H1 (cell line): ENCODE data around the gene ZBTB43. TPM values are rescaled to one million over a fixed set of nuclear protein-coding genes. Genes with fewer than 3 reads are reported as not detected.

Experiments used
- CTCF ChIA-PET: fragments of 300-600 bp; sonication (Branson Sonifier 250); formaldehyde crosslinking; loops from one replicate; lab custom pipeline; 2021; ENCODE audit not compliant: partially characterized antibody; lab: Charles Lee
- POLR2A ChIA-PET: fragments of 300-600 bp; sonication (Branson Sonifier 250); formaldehyde crosslinking; loops from one replicate; lab custom pipeline; 2021; ENCODE audit warnings: inconsistent platforms; ENCODE audit not compliant: partially characterized antibody; lab: Charles Lee
- DNase-seq, 2 experiments: peaks; one replicate each; pipeline versions ENCODE4 v3.0.0 to v3.0.0-alpha.2; 2010 to 2022; ENCODE audit warnings: low spot score in 2 of 2, low read depth in 1 of 2, mixed read lengths in 1 of 2
- FAIRE-seq: peaks from 2 replicates; lab custom pipeline; 2011; peaks lifted over from hg19 to GRCh38; lab: Jason Lieb, UNC
- H2AFZ ChIP-seq: 2 replicates; pipeline ENCODE4 v1.8.1; 2012; ENCODE audit warnings: low read length, inconsistent platforms
- H2AK5ac ChIP-seq: 2 replicates; pipeline ENCODE4 v1.6.1; 2013; ENCODE audit warnings: low read depth, low read length
- H2BK120ac ChIP-seq: replicated peaks from 2 replicates; pipeline ENCODE3; 2013; ENCODE audit warnings: low read depth, low read length, inconsistent platforms
- H2BK12ac ChIP-seq: 2 replicates; pipeline ENCODE4 v1.6.1; 2013; ENCODE audit warnings: low read depth, low read length
- H2BK15ac ChIP-seq: 2 replicates; pipeline ENCODE4 v1.6.1; 2013; ENCODE audit warnings: low read length
- H2BK20ac ChIP-seq: 2 replicates; pipeline ENCODE4 v1.6.1; 2013; ENCODE audit warnings: low read length
- H2BK5ac ChIP-seq: 2 replicates; pipeline ENCODE4 v1.6.1; 2013; ENCODE audit warnings: low read depth, low read length
- H3K14ac ChIP-seq: 2 replicates; pipeline ENCODE4 v1.6.1; 2013; ENCODE audit warnings: inconsistent platforms; ENCODE audit not compliant: insufficient read length
- H3K18ac ChIP-seq: 2 replicates; pipeline ENCODE4 v1.6.1; 2013; ENCODE audit warnings: low read length; ENCODE audit errors: extremely low read depth
- H3K23ac ChIP-seq: 2 replicates; pipeline ENCODE4 v1.6.1; 2013; ENCODE audit warnings: inconsistent platforms; ENCODE audit not compliant: insufficient read length
- H3K23me2 ChIP-seq: 2 replicates; pipeline ENCODE4 v1.6.1; 2013; ENCODE audit warnings: low read depth, low read length
- H3K27ac ChIP-seq: 2 replicates; pipeline ENCODE4 v1.6.1; 2011; ENCODE audit warnings: low read depth, low read length, inconsistent platforms
- H3K27me3 ChIP-seq, 4 experiments: replicated peaks in 1 of 4; 1 replicate in 1 of 4; 2 replicates in 3 of 4; pipeline versions ENCODE4 v1.6.1 to v1.8.1; 2011 to 2013; ENCODE audit warnings: low read length in 3 of 4, mild to moderate bottlenecking in 3 of 4, inconsistent platforms in 2 of 4, mixed read lengths in 2 of 4, moderate library complexity in 1 of 4; ENCODE audit not compliant: control insufficient read depth in 3 of 4, insufficient read depth in 3 of 4; ENCODE audit errors: extremely low read depth in 1 of 4
- H3K36me3 ChIP-seq, 4 experiments: 2 replicates each; pipeline versions ENCODE4 v1.6.1 to v1.8.1; 2011 to 2013; ENCODE audit warnings: mild to moderate bottlenecking in 4 of 4, low read length in 3 of 4, moderate library complexity in 2 of 4, control low read depth in 1 of 4, inconsistent platforms in 1 of 4; ENCODE audit not compliant: insufficient read depth in 4 of 4, control insufficient read depth in 2 of 4
- H3K4ac ChIP-seq: replicated peaks from 2 replicates; pipeline ENCODE3; 2013; ENCODE audit warnings: low read length, low read depth, mixed read lengths, inconsistent platforms; ENCODE audit not compliant: insufficient read length
- H3K4me1 ChIP-seq, 4 experiments: replicated peaks in 1 of 4; 1 replicate in 1 of 4; 2 replicates in 3 of 4; pipeline versions ENCODE4 v1.6.1 to v1.8.1; 2011 to 2013; ENCODE audit warnings: low read length in 3 of 4, inconsistent platforms in 2 of 4, mixed read lengths in 1 of 4; ENCODE audit not compliant: insufficient read depth in 4 of 4, control insufficient read depth in 3 of 4
- H3K4me2 ChIP-seq, 2 experiments: 2 replicates each; pipeline versions ENCODE4 v1.6.1 to v1.8.1; 2011 to 2013; ENCODE audit warnings: low read depth in 2 of 2, low read length in 2 of 2, control low read depth in 1 of 2, inconsistent platforms in 1 of 2, mild to moderate bottlenecking in 1 of 2; ENCODE audit not compliant: insufficient read depth in 1 of 2
- H3K4me3 ChIP-seq, 4 experiments: fragments of 200-600, 300-600 bp in 1 of 4; sonication (generic), shearing (Covaris generic), sonication (Bioruptor Twin) in 1 of 4; 2 replicates each; pipeline versions ENCODE4 v1.5.1 to v1.8.1; 2011 to 2016; ENCODE audit warnings: low read length in 4 of 4, low read depth in 3 of 4, control low read depth in 2 of 4, inconsistent platforms in 2 of 4, mild to moderate bottlenecking in 2 of 4, mixed read lengths in 1 of 4, moderate library complexity in 1 of 4; ENCODE audit not compliant: insufficient read depth in 2 of 4; ENCODE audit errors: extremely low read depth in 1 of 4
- H3K56ac ChIP-seq: replicated peaks from 2 replicates; pipeline ENCODE3; 2013; ENCODE audit warnings: low read depth, mild to moderate bottlenecking, mixed read lengths, low read length, inconsistent platforms; ENCODE audit not compliant: insufficient read length
- H3K79me1 ChIP-seq: 2 replicates; pipeline ENCODE4 v1.6.1; 2013; ENCODE audit warnings: low read depth, low read length, control low read depth
- H3K79me2 ChIP-seq, 2 experiments: 2 replicates each; pipeline versions ENCODE4 v1.6.1 to v1.8.1; 2012 to 2013; ENCODE audit warnings: low read length in 2 of 2, mild to moderate bottlenecking in 2 of 2, inconsistent platforms in 1 of 2; ENCODE audit not compliant: insufficient read depth in 2 of 2, control insufficient read depth in 1 of 2
- H3K9ac ChIP-seq, 4 experiments: replicated peaks in 1 of 4; 1 replicate in 1 of 4; 2 replicates in 3 of 4; pipeline versions ENCODE4 v1.6.1 to v1.8.1; 2011 to 2013; ENCODE audit warnings: low read depth in 3 of 4, low read length in 3 of 4, control low read depth in 2 of 4, mild to moderate bottlenecking in 2 of 4, moderate library complexity in 2 of 4, inconsistent platforms in 1 of 4; ENCODE audit errors: extremely low read depth in 1 of 4
- H3K9me3 ChIP-seq, 2 experiments: 2 replicates each; pipeline versions ENCODE4 v1.6.1 to v1.8.1; 2012 to 2013; ENCODE audit warnings: mild to moderate bottlenecking in 2 of 2, moderate library complexity in 2 of 2, control low read depth in 1 of 2, inconsistent platforms in 1 of 2, low read depth in 1 of 2, low read length in 1 of 2, mixed read lengths in 1 of 2; ENCODE audit not compliant: insufficient read depth in 2 of 2
- H4K20me1 ChIP-seq, 2 experiments: replicated peaks in 1 of 2; 2 replicates each; pipeline versions ENCODE3 to v1.8.1; 2011 to 2013; ENCODE audit warnings: inconsistent platforms in 2 of 2, low read length in 2 of 2, mild to moderate bottlenecking in 1 of 2; ENCODE audit not compliant: insufficient read depth in 2 of 2, control insufficient read depth in 1 of 2
- H4K5ac ChIP-seq: 2 replicates; pipeline ENCODE4 v1.6.1; 2013; ENCODE audit warnings: low read length, low read depth, mixed read lengths, inconsistent platforms; ENCODE audit not compliant: insufficient read length
- H4K8ac ChIP-seq: 2 replicates; pipeline ENCODE4 v1.8.0; 2013; ENCODE audit warnings: mild to moderate bottlenecking, moderate library complexity, low read length, inconsistent platforms; ENCODE audit not compliant: insufficient read depth; ENCODE audit errors: extremely low read depth
- H4K91ac ChIP-seq: replicated peaks from 2 replicates; pipeline ENCODE3; 2013; ENCODE audit warnings: low read length, mixed read lengths, inconsistent platforms; ENCODE audit not compliant: insufficient read length
- BRCA1 ChIP-seq: IDR thresholded peaks from 2 replicates; pipeline ENCODE4 v1.6.1; 2012; ENCODE audit warnings: low read depth, low read length, improper control_type of control experiment
- GABPA ChIP-seq: IDR thresholded peaks from 2 replicates; pipeline ENCODE4 v1.6.1; 2011; ENCODE audit warnings: mild to moderate bottlenecking, low read length, moderate library complexity, borderline replicate concordance; ENCODE audit not compliant: insufficient read depth
- KDM1A ChIP-seq: fragments of 200-600, 300-600 bp; sonication (generic); IDR thresholded peaks from 2 replicates; pipeline ENCODE4 v1.7.1; 2016; ENCODE audit warnings: mild to moderate bottlenecking, low read length, borderline replicate concordance
- NANOG ChIP-seq: IDR thresholded peaks from 2 replicates; pipeline ENCODE4 v1.6.1; 2011; ENCODE audit warnings: low read length, low read depth, mild to moderate bottlenecking, inconsistent platforms; ENCODE audit not compliant: insufficient read depth, poor library complexity, severe bottlenecking
- SIRT6 ChIP-seq: IDR thresholded peaks from one replicate; pipeline ENCODE4 v1.7.1; 2012; ENCODE audit warnings: low read length, inconsistent platforms
- SIX5 ChIP-seq: IDR thresholded peaks from 2 replicates; pipeline ENCODE4 v1.6.1; 2011; ENCODE audit warnings: mild to moderate bottlenecking, low read depth, low read length
- TEAD4 ChIP-seq: IDR thresholded peaks from 2 replicates; pipeline ENCODE4 v1.6.1; 2012; ENCODE audit warnings: low read depth, low read length, inconsistent platforms, mixed read lengths
- WGBS, 2 experiments: shearing (Covaris generic) in 1 of 2; methylation state at CpG; one replicate each; pipeline versions ENCODE4 v1.1.6 to v1.1.7; 2013 to 2015; ENCODE audit warnings: low lambda C conversion rate in 2 of 2, mixed read lengths in 2 of 2, inconsistent platforms in 1 of 2, low coverage in 1 of 2, missing lambda C conversion rate in 1 of 2; ENCODE audit not compliant: insufficient replicate concordance in 2 of 2, insufficient coverage in 1 of 2, insufficient read length in 1 of 2; ENCODE audit errors: extremely low coverage in 1 of 2, missing lambda C conversion rate in 1 of 2; 5-methylcytosine and 5-hydroxymethylcytosine counted together
- polyA plus RNA-seq, 7 experiments: library from polyadenylated mRNA; depleted of rRNA in 3 of 7; stranded (reverse) in 5 of 7; unstranded in 2 of 7; fragments of >200 nt in 5 of 7; fragments of 200-250 nt in 2 of 7; gene quantifications; 1 replicate in 5 of 7; 2 replicates in 1 of 7; 4 replicates in 1 of 7; pipeline versions ENCODE4 v1.2.1 to v1.2.3, GENCODE V29; 2011 to 2013; ENCODE audit warnings: missing spikeins in 2 of 7, mixed read lengths in 2 of 7
- total RNA-seq: library from RNA; stranded (reverse); fragmentation: NEBNext Ultra II Directional; extraction: Animal tissue kit (Norgen Biotek cat#: 25700); gene quantifications from 2 replicates; pipeline ENCODE4 v1.2.1, GENCODE V29; 2021

ZBTB43 gene
- total and polyA plus RNA-seq, 2 of the 8 experiments (the other 6 are each of a cell fraction or from before 2014, with no cell fraction given), result 4.1 to 16.7 TPM

- Histone ChIP-seq H4K5ac (no peak overlapping the region), H2BK15ac (no peak overlapping the region), H3K4me1 (no peaks in the 10 kb centered on the region), H2BK12ac (no peak overlapping the region), H3K23me2 (no peaks in the 10 kb centered on the region), H3K56ac (no peak overlapping the region), H2BK120ac (no peak overlapping the region), H3K79me2 (no peaks in the 10 kb centered on the region), H2AK5ac (no peak overlapping the region), H3K9ac (no peak overlapping the region), H3K27ac (no peak overlapping the region), H2BK20ac (no peak overlapping the region), H3K4me2 (no peak overlapping the region), H3K4ac (no peak overlapping the region), H3K36me3 (no peaks in the 10 kb centered on the region), H3K18ac (no peak overlapping the region), H4K8ac (no peak overlapping the region), H3K4me3 (no peak overlapping the region), H3K9me3 (no peaks in the 10 kb centered on the region), H2AFZ (no peak overlapping the region), H3K27me3 (no peaks in the 10 kb centered on the region), H3K79me1 (no peaks in the 10 kb centered on the region), H3K23ac (no peak overlapping the region), H2BK5ac (no peak overlapping the region), H4K91ac (no peak overlapping the region), H3K14ac (no peak overlapping the region), H4K20me1 (no peaks in the 10 kb centered on the region)
- FAIRE-seq, result no peak
- ChIA-PET CTCF (interaction anchor here (0.9 to 1.4 kb wide), 4 partner anchors 9 to 58 kb away, joined by 3 to 6 read pairs (median 5); no protein-coding TSS in a partner anchor), POLR2A (no interaction called here)
- no peak for TF ChIP-seq SIX5
- TF ChIP-seq KDM1A, result no peak
- no peak for TF ChIP-seq GABPA
- no peak for TF ChIP-seq BRCA1
- no peak for TF ChIP-seq TEAD4
- TF ChIP-seq SIRT6, result no peak
- no peak for TF ChIP-seq NANOG
- no peak for DNase-seq
- 81% methylated on average over 8 of the region's 8 CpGs; no CpG with 5 or more reads in 1 of the 2 experiments for WGBS, 2 experiments
Measured at GRCh38 chr9:126761274-126761673, 43.6 kb upstream of the ZBTB43 start.
